ENCODE results near the gene CST7. TPM values are rescaled to one million over a fixed set of nuclear protein-coding genes. Genes with fewer than 3 reads are reported as not detected.

Gene CST7
- 0.09 TPM in 1 of 2 replicates, not detected in the other for polyA plus RNA-seq (2011; rRNA removed)
- polyA minus RNA-seq (2011; rRNA and poly(A)+ RNA removed), result not detected in 2 replicates

GRCh38 chr20:24948939-24949679, at the start of gene CST7:
Gene CST7 (plus strand): TSS chr20:24949269. CDS start chr20:24949506, 237 bp downstream.
- H3K27me3 ChIP-seq (ENCODE audit: control insufficient read depth, insufficient read depth, low read length), result no peaks in the 10 kb centered on the region; the same call in 1 of the 2 replicates
- H3K4me3 ChIP-seq (ENCODE audit: low read depth, low read length), result no peak within 1 kb of the TSS
- no peak for TF ChIP-seq CTCF (IDR thresholded peaks at IDR 0.05; ENCODE audit: insufficient read depth, low read depth, low read length)
- ChIA-PET CTCF (interaction anchor here (0.5 kb wide), 1 partner anchor 517 kb away, joined by 6 read pairs; no protein-coding TSS in a partner anchor), POLR2A (no interaction called here)
- H3K36me3 ChIP-seq (ENCODE audit: control insufficient read depth, insufficient read depth, low read length), result no peaks in the 10 kb centered on the region
- DNase-seq (ENCODE audit: low read depth), result no peak

- ChIA-PET POLR2A (no interaction called here), CTCF (no interaction called here)
- H3K27me3 ChIP-seq (ENCODE audit: control insufficient read depth, insufficient read depth, low read length), result no peaks in the 10 kb centered on the region
- no peaks in the 10 kb centered on the region for H3K36me3 ChIP-seq (ENCODE audit: control insufficient read depth, insufficient read depth, low read length)
- TF ChIP-seq CTCF (IDR thresholded peaks at IDR 0.05; ENCODE audit: insufficient read depth, low read depth, low read length), result no peak
- no peak overlapping the region for H3K4me3 ChIP-seq (ENCODE audit: low read depth, low read length)
- no peak for DNase-seq (ENCODE audit: low read depth)
Observed at GRCh38 chr20:24906806-24907205, 42.3 kb upstream of the CST7 start.

- no peak for DNase-seq (ENCODE audit: low read depth)
- Histone ChIP-seq H3K27me3 (ENCODE audit: control insufficient read depth, insufficient read depth, low read length) (no peaks in the 10 kb centered on the region), H3K4me3 (ENCODE audit: low read depth, low read length) (no peak overlapping the region), H3K36me3 (ENCODE audit: control insufficient read depth, insufficient read depth, low read length) (no peaks in the 10 kb centered on the region)
- ChIA-PET CTCF (no interaction called here), POLR2A (no interaction called here)
- no peak for TF ChIP-seq CTCF (IDR thresholded peaks at IDR 0.05; ENCODE audit: insufficient read depth, low read depth, low read length)
Observed at GRCh38 chr20:24908642-24909041, 40.4 kb upstream of the CST7 start.

- no peak for DNase-seq (ENCODE audit: low read depth)
- POLR2A ChIA-PET, result no interaction called here
- TF ChIP-seq CTCF (IDR thresholded peaks at IDR 0.05; ENCODE audit: insufficient read depth, low read depth, low read length), result no peak
- Histone ChIP-seq H3K27me3 (ENCODE audit: control insufficient read depth, insufficient read depth, low read length) (no peaks in the 10 kb centered on the region), H3K4me3 (ENCODE audit: low read depth, low read length) (no peak overlapping the region), H3K36me3 (ENCODE audit: control insufficient read depth, insufficient read depth, low read length) (no peaks in the 10 kb centered on the region)
- CTCF ChIA-PET, result no interaction called here
Observed at GRCh38 chr20:24909086-24909780, 39.8 kb upstream of the CST7 start.

- TF ChIP-seq CTCF (IDR thresholded peaks at IDR 0.05; ENCODE audit: insufficient read depth, low read depth, low read length), result no peak
- no peaks in the 10 kb centered on the region for H3K36me3 ChIP-seq (ENCODE audit: control insufficient read depth, insufficient read depth, low read length)
- H3K27me3 ChIP-seq (ENCODE audit: control insufficient read depth, insufficient read depth, low read length), result no peaks in the 10 kb centered on the region
- CTCF ChIA-PET, result no interaction called here
- H3K4me3 ChIP-seq (ENCODE audit: low read depth, low read length), result no peak overlapping the region
- POLR2A ChIA-PET, result no interaction called here
- no peak for DNase-seq (ENCODE audit: low read depth)
Observed at GRCh38 chr20:24909861-24910260, 39.2 kb upstream of the CST7 start.

All from BJ (cell line).